Medulla oblongata (tissue), 1 donor: ENCODE measurements around the gene P2RX6.

Experiments used
- DNase-seq: peaks from one replicate; pipeline ENCODE4 v3.0.0-alpha.2; 2015; ENCODE audit errors: extremely low spot score

Gene P2RX6

DNA sequence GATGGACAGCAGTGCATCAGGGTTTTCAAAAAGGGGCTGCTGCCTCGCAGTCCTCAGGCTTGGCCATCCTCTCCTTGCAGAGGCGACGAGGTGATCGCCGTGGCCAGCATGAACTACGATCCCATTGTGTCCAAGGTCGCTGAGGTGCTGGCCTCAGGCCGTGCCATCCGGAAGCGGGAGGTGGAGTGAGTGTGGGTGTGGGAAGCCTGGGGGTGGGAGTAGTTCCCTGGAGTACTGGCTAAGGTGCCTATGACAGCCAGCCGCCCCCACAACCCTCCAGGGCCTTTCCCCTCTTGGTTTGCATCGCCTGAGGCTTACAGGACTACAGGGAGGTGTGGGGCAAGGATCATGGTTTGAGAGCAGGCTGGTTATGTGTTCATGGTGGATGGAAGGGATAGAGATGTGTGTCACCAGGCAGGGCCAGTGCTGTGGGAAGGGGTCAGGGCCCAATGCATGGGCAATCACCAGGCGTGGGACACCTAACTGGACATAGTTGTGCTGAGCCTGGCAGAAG lies 35.0 kb upstream of the P2RX6 start:
- no peak for DNase-seq

DNA sequence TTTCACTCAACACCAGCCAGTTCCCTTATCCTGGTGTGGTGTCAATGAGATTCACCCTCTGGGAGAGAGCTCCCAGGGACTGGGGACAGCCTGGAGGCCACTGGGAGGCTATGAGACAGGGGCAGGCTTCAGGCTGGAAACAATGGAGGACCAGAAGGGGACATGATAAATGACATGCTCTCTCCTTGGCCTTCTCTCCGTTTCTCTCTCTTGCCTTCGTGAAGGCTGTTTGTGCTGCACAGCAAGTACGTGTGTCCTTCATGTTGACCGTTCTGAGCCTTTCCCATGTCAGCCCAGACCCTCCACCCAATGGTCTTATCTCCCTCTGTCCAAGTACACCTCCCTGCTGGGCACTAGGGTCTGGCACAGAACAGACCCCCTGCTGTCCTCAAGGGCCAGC lies 34.4 kb upstream of the P2RX6 start:
- DNase-seq = no peak

DNA sequence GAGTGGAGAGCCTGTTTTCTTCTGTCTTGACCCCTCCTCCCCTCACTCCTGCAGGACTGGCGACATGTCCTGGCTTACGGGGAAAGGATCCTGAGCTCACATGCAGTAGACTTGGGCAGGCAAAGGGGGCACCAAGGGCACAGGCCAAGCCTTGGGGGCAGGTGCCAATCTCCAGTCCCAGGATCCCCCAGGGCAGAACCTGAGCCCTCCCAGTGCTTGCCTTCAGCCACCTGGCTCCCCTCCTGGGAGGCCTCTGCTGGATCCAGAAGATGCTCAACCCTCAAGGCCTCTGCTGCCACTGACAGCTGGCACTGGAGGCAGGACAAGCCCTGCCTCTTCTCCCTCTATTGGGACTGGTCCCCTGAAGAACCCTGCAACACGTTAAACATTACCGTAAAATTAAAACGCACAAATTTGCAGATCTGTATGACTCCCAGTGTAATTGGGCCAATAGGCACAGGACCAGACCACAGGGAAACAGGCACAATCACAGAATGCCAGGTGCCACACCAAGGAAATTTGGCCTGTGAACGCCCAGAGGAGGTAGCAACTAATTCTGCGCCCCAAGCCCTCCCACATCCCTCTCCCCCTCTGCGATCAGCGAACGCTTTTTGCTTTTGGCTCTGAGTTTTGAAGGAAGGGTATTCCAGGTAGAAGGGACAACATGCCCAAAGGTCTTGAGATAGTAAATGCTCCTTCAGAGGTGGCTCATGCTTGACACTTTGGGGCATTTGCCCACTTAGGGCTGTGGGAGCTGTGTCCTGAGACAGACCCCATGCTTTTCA lies 33.8 kb upstream of the P2RX6 start:
- no peak for DNase-seq

DNA sequence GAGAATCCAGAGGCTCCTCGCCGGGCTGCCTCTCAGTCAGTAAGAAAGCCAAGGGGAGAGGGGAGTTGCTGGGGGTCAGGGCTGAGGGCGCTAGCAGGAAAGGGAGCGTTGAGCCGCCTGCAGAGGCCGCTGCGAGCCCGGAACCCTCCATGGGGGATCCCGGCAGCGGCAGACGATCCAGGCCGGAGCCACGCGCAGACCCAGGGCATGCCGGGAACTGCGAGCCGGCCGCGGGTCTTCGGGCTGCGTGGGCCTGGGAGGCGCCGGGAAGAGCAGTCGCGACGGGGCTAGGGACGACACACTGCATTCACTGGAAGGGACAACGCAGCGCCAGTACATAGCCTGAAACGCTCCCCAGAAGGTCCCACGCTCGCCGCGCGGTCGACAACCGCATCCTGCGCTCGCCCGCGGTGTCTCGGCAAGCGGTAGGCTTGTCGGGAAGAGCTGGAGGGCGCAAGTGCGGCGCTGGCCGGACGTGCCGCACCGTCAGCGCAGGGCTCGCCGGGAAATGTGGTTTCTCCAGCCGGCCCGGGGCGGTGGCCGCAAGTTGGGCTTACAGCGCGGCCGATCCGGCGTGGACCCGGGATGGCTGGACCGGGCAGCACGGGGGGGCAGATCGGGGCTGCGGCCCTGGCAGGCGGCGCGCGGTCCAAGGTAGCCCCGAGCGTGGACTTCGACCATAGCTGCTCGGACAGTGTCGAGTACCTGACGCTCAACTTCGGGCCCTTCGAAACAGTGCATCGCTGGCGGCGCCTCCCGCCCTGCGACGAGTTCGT lies 33.0 kb upstream of the P2RX6 start, which contains the start of gene LZTR1:
LZTR1 (plus strand) TSS at position 511 of the 776 bp plus-strand sequence; CDS start at position 586, 75 bp downstream.
- peak; percentile 90 for DNase-seq

DNA sequence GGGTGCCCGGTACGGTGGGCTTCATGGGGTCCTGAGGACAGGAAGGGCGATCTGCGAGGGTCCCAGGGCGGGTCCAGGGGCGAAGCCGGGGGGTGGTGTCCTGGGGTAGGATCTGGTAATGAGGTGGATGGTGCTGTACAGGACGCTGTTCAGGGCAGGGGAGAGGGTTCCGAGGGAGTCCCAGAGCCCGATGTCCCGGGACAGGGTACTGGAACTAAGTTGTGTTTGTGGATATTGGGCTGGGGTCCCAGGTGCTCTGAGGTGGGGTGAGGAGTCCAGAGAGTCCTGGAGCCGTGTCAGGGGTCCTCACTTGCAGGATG lies 32.4 kb upstream of the P2RX6 start:
- no peak for DNase-seq

DNA sequence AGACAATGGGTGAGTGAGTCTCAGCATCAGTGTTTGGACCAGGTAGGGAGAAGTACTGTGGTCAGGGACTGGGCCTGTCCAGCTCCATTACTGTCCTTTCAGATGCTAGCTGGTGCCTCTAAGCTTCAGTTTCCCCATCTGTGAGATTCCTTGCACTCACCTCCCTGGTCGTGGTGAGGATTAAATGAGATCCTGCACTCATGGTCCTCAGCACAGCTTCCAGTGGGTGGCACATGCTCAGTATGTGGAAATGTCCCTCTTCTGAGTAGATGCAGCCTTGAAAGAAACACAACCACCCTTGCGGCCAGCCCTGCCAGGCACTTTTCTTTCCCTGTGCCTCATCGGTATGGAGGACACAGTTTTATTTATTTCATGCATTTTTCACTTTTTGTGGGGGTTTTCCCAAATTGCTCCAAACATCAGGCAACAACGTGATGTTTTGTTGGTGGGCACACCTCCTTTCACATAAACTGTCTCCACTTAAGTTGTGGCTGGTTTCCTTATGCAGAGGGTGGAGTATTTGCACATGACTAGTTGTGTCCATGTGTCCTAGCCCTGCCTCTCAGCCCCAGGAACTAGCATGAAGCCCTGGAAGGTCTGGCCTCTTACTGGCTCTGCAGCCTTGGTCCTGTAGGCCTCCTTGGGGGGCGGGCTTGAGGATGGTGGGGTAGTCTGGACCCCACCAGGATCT lies 31.7 kb upstream of the P2RX6 start:
- DNase-seq = no peak

DNA sequence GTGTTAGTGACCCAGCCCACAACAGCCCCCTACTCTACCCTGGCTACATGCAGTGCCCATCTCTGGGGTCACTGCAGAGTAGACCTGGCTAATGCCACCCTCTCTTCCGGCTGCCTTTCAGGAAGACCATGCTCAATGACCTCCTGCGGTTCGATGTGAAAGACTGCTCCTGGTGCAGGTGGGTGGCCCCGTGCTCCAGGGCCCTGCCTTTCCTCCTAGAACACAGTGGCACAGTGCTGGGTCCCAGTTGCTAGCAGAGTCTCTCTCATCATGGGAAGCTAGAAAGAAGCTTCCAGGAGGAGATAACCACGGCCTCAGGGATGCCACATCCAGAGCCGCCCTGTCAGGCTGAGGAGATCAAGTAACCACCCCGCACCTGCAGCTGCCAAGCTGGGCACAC lies 29.2 kb upstream of the P2RX6 start:
- DNase-seq = no peak

DNA sequence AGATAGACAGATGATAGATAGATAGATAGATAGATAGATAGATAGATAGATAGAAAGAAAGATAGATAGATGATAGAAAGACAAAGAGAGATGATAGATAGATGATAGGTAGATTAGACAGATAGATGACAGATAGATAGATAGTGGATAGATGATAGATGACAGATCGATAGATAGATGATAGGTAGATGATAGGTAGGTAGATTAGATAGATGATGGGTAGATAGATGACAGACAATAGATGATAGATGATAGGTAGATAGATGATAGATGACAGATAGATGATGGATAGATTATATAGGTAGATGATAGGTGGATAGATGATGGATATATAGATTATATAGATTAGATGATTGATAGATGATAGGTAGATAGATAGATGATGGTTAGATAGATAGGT lies 28.6 kb upstream of the P2RX6 start:
- DNase-seq = no peak

DNA sequence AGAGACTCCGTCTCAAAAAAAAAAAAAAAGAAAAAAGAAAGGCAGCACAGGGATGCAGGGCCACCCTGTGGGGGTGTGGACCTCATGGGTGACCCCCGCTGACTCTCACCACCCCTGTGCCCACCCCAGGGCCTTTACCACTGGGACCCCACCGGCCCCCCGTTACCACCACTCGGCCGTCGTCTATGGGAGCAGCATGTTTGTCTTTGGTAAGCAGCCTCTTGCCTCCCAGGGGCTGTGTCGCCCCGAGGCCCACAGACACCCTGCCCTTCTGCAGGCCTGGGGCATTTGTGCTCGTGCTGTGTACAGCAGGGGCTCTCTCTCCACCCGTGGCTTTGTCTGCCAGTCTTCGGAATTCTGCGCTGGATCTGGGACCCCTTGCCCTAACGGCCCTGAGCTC lies 27.6 kb upstream of the P2RX6 start:
- DNase-seq = no peak

DNA sequence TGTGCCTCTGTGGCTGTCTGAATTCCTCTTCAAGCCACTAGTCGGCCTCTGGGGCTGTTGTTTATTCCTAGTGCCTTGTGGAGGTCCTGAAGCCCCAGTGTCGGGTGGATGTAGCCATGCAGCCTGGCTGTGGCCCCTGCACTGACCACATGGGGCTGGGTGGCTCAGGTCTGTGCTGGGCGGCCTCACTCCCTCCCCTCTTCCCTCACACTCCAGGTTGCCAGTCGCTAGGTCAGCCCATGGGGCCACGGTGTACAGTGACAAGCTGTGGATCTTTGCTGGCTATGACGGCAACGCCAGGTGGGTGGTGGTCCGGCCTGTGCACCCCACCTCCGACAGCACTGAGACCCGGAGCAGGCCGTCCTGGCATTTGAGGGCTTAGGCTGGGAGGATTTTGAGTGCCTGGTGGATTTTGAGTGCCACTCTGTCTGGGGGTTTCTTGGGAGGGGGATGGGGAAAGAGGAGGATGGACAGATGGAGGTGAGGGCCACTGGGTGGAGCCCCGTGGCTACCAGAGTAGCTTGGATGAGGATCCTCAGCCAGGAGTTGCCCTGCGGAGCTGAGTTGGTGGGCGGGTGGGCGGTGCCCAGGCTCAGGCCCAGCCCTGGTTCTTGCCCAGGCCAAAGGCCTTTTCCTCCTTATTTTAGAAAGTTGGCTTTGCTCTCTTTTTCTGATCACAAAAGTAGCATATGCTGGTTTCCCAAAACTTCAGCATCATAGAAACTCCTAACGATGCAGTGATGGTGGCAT lies 26.2 kb upstream of the P2RX6 start:
- DNase-seq = no peak

DNA sequence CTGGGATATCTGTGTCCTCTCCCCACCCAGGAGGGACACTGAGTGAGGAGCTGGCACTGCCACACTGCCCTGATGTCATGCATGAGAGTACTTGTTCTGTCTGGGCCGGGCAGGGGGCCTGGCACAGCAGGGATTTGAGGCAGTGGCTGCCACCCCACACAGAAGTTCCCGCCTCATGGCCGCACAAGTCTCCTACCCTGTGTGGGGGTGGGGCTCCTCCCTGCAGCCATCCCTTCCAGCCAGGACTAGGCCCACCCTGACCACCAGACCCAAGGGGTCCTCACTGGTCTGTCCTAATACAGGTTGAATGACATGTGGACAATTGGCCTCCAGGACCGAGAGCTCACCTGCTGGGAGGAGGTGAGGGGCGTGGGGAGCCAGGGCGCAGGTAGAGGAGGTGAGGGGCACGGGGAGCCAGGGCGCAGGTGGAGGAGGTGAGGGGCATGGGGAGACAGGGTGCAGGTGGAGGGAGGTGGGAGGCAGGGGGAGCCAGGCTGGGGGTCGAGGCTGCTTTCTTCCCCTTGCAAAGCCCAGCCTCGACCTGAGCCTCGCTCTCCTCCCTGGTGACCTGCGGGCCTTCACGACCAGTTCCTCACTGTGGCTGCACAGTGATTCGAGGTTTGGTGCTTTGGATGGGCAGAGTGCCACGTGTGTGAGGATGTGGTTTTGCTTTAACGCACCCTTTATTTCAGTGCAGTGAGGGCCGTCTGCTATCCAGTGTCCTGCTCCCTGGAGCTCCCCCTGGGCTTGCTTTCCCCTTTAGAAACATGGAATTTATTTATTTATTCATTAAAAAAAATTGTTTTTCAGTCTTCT lies 25.4 kb upstream of the P2RX6 start:
- DNase-seq = no peak

DNA sequence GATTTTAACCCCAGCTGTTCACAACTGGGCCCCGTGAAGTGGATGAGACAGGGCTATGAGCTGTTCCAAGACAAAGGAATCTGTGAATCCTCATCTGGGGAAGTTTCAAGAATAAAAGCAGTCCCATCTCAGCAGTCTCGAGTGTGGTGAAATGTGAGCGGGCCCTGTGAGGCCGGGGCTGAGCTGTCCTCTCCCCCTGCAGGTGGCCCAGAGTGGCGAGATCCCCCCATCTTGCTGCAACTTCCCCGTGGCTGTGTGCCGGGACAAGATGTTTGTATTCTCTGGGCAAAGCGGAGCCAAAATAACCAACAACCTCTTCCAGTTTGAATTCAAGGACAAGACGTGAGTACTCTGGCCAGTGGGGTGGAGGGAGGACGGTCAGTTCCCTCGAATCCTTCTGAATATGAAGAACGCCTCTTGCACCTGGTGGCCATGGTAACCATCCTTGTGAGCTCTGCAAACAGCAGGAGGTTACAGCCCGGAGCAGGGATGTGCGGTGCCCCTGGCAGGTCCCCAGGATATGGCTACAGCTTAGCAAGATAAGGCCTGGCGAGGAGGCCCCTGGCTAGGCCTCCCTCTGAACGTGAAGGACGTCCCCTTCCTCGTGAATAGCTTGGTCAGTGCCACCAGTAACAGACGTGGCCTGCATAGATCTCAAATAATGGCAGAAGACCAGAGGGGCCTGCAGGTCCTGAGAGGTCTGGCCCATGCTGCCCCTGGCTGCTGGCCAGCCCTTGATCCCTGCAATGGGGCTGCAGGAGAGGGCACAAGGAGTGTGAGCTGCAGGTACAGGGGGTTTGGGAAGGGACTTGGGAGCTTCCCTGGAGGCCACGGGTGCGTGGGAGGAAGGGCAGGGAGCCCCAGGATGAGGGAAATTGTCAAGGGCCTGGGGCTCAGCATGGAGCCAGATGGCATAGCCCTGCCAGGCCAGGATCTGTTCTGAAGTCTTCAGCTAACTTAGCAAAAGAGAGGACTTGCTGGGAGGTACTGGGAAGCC lies 24.5 kb upstream of the P2RX6 start:
- DNase-seq = no peak

DNA sequence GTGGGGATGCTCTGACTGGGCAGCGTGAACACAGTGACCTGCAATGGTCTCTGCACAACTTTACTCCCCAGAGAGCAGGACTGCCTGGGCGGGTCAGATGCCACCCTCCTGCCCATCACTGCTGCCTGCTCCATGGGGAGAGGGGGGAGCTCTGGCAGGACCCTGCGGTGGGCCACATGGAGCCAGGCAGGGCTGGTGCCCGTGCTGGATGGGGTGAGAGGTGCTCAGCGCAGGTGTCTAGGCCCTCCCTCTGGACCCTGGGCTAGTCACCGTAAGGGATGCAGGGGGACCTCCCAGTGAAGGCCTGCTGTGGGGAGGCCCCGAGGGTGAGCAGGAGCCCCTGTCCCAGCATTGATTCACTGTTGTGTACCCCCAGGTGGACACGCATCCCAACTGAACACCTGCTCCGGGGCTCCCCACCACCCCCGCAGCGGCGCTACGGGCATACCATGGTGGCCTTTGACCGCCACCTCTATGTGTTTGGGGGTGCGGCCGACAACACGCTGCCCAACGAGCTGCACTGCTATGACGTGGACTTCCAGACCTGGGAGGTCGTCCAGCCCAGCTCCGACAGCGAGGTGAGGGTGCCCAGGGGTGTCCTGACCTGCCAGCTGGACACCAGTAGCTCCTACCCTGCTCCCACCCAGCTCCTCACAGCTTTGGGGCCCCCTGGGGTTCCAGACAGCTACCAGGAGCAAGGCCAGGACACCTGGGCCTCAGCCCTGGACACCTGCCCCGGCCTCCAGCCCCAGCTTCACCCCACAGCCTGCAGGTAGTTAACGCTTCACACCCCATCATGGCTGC lies 23.5 kb upstream of the P2RX6 start:
- DNase-seq = no peak

DNA sequence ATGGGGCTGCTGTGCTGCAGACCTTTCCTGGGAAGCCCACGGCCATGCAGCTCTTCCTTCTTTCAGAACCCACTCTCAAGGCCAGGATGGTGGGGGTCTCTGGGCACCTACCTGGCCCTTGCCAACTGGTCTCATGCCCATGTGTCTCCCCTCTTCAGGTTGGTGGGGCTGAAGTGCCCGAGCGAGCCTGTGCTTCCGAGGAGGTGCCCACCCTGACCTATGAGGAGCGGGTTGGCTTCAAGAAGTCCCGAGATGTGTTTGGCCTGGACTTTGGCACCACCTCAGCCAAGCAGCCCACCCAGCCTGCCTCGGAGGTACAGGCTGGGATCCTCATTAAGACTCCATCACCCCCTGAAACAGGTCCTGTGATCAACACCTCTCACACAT lies 22.9 kb upstream of the P2RX6 start:
- no peak for DNase-seq

DNA sequence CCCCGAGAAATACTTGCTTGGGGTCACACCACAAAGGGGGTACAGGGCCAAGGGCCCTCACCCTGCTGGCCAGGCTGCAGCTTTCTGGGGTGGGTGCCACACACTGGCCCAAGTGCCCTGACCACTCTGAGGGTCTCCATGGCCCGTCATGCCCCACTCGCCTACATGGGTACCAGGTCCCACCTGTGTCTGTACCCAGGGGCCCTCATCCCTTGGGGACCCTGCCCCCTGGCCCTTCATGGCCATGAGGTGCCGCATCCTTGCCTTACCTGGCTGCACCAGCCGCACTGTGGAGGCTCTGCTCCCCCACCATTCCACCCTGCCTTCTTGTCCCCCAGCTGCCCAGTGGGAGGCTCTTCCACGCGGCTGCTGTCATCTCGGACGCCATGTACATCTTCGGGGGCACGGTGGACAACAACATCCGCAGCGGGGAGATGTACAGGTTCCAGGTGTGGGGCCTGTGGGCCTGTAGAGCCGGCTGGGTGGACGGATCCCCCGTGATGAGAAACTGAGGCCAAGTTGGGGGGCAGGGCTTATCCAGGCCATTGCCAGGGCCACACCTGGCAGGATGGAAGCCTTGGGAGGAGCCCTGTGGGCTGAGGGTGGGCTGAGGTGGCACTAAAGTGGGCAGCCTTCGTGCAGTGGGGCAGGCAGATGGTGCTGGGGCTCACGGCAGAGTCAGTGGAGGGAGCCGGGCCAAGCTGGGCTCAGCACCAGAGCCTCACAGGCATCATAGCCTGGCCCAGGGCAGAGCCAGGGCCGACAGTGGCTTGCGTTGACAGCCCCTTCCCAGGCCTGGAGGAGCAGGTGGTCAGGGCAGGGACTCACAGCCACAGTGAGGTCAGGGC lies 22.3 kb upstream of the P2RX6 start:
- no peak for DNase-seq

DNA sequence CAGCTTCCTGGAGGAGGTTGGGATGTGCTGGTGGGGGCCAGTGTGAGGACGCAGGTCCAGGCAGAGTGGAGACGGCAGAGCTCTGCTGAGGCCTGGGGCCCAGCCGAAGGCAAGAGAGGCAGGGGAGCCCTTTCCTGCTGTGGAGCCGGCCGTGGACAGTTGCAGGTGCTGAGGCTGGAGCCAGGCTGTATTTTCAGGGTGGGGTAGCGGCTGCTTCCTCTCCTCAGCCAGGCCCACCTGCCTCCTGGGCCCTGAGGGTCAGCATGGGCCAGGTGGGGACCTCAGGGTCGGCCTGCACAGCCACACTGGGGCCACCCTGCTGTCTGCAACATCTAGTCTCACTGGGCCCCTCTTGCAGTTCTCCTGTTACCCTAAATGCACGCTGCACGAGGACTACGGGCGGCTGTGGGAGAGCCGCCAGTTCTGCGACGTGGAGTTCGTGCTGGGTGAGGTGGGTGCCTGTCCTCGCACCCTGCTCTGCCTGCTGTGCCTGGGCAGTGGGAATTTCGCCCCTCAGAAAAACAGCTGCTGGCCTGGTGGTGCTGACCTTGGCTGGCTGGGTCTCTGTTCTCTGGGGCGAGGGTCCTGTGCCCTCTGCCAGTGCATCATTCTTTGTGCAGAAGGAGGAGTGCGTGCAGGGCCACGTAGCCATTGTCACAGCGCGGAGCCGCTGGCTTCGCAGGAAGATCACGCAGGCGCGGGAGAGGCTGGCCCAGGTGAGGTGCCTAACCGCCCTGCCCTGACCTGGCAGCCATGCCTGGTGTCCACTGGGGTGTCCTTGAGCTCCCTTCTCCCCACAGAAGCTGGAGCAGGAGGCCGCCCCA lies 21.4 kb upstream of the P2RX6 start:
- no peak for DNase-seq
